ENCODE data around the gene SYT9. TPM values are rescaled to one million over a fixed set of nuclear protein-coding genes. Genes with fewer than 3 reads are reported as not detected.

SYT9 gene
- total and polyA plus RNA-seq, 10 of the 15 experiments (the other 5 are each of a cell fraction or from before 2014, with no cell fraction given): 0.03 TPM; not detected in 9

DNA sequence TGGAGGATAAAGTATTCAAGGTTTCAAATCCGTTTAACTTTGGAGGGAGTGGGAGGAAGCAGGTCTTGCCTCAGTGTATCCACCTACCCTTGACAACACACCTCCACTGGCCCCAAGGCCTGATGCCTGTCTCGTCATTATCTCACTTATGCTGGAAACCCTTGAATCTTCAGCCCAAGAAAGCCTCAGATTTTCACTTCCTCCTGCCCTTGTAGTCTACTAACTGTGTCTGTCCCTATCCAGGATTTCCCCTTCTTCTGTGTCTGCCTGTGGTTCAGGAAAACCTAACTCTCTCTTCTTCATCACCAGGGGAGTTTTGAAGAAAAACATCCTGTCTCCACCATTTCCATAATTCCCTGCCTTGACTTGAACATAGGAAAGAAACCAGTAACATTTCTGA, 56.1 kb downstream of the SYT9 start (continued):
- TF ChIP-seq ETV6 (conservative IDR thresholded peaks at IDR 0.05 in 1 of 2, IDR thresholded peaks at IDR 0.05 in 1 of 2; ENCODE audit: borderline replicate concordance in 1 of 2, low read depth in 1 of 2) (no peak), EP300 (IDR thresholded peaks at IDR 0.05; ENCODE audit: borderline replicate concordance in 1 of 2, control insufficient read depth in 1 of 2, low read depth in 2 of 2, low read length in 2 of 2) (no peak), SMAD5 (IDR thresholded peaks at IDR 0.05; ENCODE audit: low read depth) (no peak), NFYA (IDR thresholded peaks at IDR 0.05; ENCODE audit: borderline replicate concordance, low read depth, low read length) (no peak), ATF2 (IDR thresholded peaks at IDR 0.05; ENCODE audit: low read length) (no peak), SMARCA5 (IDR thresholded peaks at IDR 0.05) (no peak), FOXM1 (IDR thresholded peaks at IDR 0.05; ENCODE audit: low read depth, low read length) (no peak), ZBTB4 (CRISPR knock-in tag; IDR thresholded peaks at IDR 0.05) (no peak), MXI1 (IDR thresholded peaks at IDR 0.05; ENCODE audit: low read depth, low read length) (no peak), RBBP5 (conservative IDR thresholded peaks at IDR 0.05) (no peak), BRCA1 (IDR thresholded peaks at IDR 0.05; ENCODE audit: low read depth, low read length) (no peak), SREBF2 (IDR thresholded peaks at IDR 0.05; ENCODE audit: low read length) (no peak), ZNF622 (IDR thresholded peaks at IDR 0.05) (no peak), NBN (IDR thresholded peaks at IDR 0.05) (no peak), SUZ12 (IDR thresholded peaks at IDR 0.05; ENCODE audit: unreplicated experiment) (no peak), YY1 (IDR thresholded peaks at IDR 0.05; ENCODE audit: low read depth, low read length) (no peak)
- TF ChIP-seq, protein P1, sequence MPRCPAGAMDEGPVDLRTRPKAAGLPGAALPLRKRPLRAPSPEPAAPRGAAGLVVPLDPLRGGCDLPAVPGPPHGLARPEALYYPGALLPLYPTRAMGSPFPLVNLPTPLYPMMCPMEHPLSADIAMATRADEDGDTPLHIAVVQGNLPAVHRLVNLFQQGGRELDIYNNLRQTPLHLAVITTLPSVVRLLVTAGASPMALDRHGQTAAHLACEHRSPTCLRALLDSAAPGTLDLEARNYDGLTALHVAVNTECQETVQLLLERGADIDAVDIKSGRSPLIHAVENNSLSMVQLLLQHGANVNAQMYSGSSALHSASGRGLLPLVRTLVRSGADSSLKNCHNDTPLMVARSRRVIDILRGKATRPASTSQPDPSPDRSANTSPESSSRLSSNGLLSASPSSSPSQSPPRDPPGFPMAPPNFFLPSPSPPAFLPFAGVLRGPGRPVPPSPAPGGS (IDR thresholded peaks at IDR 0.05; ENCODE audit: borderline replicate concordance, insufficient read depth, low read depth, low read length, poor library complexity, severe bottlenecking): no peak
- TF ChIP-seq, protein P2, sequence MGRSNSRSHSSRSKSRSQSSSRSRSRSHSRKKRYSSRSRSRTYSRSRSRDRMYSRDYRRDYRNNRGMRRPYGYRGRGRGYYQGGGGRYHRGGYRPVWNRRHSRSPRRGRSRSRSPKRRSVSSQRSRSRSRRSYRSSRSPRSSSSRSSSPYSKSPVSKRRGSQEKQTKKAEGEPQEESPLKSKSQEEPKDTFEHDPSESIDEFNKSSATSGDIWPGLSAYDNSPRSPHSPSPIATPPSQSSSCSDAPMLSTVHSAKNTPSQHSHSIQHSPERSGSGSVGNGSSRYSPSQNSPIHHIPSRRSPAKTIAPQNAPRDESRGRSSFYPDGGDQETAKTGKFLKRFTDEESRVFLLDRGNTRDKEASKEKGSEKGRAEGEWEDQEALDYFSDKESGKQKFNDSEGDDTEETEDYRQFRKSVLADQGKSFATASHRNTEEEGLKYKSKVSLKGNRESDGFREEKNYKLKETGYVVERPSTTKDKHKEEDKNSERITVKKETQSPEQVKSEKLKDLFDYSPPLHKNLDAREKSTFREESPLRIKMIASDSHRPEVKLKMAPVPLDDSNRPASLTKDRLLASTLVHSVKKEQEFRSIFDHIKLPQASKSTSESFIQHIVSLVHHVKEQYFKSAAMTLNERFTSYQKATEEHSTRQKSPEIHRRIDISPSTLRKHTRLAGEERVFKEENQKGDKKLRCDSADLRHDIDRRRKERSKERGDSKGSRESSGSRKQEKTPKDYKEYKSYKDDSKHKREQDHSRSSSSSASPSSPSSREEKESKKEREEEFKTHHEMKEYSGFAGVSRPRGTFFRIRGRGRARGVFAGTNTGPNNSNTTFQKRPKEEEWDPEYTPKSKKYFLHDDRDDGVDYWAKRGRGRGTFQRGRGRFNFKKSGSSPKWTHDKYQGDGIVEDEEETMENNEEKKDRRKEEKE (IDR thresholded peaks at IDR 0.05): no peak
- TF ChIP-seq, protein P3, sequence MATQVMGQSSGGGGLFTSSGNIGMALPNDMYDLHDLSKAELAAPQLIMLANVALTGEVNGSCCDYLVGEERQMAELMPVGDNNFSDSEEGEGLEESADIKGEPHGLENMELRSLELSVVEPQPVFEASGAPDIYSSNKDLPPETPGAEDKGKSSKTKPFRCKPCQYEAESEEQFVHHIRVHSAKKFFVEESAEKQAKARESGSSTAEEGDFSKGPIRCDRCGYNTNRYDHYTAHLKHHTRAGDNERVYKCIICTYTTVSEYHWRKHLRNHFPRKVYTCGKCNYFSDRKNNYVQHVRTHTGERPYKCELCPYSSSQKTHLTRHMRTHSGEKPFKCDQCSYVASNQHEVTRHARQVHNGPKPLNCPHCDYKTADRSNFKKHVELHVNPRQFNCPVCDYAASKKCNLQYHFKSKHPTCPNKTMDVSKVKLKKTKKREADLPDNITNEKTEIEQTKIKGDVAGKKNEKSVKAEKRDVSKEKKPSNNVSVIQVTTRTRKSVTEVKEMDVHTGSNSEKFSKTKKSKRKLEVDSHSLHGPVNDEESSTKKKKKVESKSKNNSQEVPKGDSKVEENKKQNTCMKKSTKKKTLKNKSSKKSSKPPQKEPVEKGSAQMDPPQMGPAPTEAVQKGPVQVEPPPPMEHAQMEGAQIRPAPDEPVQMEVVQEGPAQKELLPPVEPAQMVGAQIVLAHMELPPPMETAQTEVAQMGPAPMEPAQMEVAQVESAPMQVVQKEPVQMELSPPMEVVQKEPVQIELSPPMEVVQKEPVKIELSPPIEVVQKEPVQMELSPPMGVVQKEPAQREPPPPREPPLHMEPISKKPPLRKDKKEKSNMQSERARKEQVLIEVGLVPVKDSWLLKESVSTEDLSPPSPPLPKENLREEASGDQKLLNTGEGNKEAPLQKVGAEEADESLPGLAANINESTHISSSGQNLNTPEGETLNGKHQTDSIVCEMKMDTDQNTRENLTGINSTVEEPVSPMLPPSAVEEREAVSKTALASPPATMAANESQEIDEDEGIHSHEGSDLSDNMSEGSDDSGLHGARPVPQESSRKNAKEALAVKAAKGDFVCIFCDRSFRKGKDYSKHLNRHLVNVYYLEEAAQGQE (IDR thresholded peaks at IDR 0.05; ENCODE audit: low read depth, low read length): no peak

Measured in GM12878 (cell line).